Measurements from ENCODE around the gene EIF3I. TPM values are rescaled to one million over a fixed set of nuclear protein-coding genes. Genes with fewer than 3 reads are reported as not detected.

The EIF3I gene
- total RNA-seq, 4 donors from 2014 or later: 128 to 189 (median 169) TPM

DNA sequence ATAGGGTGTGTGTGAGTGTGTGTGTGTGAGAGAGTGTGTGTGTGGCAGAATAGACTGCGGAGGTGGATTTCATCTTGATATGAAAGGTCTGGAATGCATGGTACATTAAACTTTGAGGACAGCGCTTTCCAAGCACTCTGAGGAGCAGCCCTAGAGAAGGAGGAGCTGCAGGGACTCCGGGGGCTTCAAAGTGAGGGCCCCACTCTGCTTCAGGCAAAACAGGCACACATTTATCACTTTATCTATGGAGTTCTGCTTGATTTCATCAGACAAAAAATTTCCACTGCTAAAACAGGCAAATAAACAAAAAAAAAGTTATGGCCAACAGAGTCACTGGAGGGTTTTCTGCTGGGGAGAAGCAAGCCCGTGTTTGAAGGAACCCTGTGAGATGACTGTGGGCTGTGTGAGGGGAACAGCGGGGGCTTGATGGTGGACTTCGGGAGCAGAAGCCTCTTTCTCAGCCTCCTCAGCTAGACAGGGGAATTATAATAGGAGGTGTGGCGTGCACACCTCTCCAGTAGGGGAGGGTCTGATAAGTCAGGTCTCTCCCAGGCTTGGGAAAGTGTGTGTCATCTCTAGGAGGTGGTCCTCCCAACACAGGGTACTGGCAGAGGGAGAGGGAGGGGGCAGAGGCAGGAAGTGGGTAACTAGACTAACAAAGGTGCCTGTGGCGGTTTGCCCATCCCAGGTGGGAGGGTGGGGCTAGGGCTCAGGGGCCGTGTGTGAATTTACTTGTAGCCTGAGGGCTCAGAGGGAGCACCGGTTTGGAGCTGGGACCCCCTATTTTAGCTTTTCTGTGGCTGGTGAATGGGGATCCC, 51.4 kb downstream of the EIF3I start:
- no peak for DNase-seq (ENCODE audit: low spot score in 2 of 2)
- H3K4me3 ChIP-seq (ENCODE audit: low read depth, poor library complexity, severe bottlenecking): no peak overlapping the region
- intact Hi-C loops (cut with DNase I; ENCODE audit: low total_unique reads): no loop called here
- TF ChIP-seq, protein P1, sequence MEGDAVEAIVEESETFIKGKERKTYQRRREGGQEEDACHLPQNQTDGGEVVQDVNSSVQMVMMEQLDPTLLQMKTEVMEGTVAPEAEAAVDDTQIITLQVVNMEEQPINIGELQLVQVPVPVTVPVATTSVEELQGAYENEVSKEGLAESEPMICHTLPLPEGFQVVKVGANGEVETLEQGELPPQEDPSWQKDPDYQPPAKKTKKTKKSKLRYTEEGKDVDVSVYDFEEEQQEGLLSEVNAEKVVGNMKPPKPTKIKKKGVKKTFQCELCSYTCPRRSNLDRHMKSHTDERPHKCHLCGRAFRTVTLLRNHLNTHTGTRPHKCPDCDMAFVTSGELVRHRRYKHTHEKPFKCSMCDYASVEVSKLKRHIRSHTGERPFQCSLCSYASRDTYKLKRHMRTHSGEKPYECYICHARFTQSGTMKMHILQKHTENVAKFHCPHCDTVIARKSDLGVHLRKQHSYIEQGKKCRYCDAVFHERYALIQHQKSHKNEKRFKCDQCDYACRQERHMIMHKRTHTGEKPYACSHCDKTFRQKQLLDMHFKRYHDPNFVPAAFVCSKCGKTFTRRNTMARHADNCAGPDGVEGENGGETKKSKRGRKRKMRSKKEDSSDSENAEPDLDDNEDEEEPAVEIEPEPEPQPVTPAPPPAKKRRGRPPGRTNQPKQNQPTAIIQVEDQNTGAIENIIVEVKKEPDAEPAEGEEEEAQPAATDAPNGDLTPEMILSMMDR (IDR thresholded peaks at IDR 0.05): no peak
- TF ChIP-seq POLR2A (IDR thresholded peaks at IDR 0.05): no peak
- WGBS, 2 donors: 41 to 45% methylated on average over 10 of the region's 10 CpGs

DNA sequence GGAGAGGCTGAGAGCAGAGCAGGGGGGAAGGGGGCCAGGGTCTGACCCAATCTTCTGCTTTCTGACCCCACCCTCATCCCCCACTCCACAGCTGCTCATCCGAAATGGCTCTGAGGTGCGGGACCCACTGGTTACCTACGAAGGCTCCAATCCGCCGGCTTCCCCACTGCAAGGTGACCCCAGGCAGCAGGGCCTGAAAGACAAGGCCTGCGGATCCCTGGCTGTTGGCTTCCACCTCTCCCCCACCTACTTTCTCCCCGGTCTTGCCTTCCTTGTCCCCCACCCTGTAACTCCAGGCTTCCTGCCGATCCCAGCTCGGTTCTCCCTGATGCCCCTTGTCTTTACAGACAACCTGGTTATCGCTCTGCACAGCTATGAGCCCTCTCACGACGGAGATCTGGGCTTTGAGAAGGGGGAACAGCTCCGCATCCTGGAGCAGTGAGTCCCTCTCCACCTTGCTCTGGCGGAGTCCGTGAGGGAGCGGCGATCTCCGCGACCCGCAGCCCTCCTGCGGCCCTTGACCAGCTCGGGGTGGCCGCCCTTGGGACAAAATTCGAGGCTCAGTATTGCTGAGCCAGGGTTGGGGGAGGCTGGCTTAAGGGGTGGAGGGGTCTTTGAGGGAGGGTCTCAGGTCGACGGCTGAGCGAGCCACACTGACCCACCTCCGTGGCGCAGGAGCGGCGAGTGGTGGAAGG, 52.6 kb downstream of the EIF3I start:
- intact Hi-C loops (cut with DNase I; ENCODE audit: low total_unique reads): no loop called here
- WGBS, 2 donors: 73 to 88% methylated on average over 31 of the region's 31 CpGs
- H3K4me3 ChIP-seq (ENCODE audit: low read depth, poor library complexity, severe bottlenecking): no peak overlapping the region
- TF ChIP-seq, protein P1 (IDR thresholded peaks at IDR 0.05): no peak
- TF ChIP-seq POLR2A (IDR thresholded peaks at IDR 0.05): no peak
- no peak for DNase-seq (ENCODE audit: low spot score in 2 of 2)

DNA sequence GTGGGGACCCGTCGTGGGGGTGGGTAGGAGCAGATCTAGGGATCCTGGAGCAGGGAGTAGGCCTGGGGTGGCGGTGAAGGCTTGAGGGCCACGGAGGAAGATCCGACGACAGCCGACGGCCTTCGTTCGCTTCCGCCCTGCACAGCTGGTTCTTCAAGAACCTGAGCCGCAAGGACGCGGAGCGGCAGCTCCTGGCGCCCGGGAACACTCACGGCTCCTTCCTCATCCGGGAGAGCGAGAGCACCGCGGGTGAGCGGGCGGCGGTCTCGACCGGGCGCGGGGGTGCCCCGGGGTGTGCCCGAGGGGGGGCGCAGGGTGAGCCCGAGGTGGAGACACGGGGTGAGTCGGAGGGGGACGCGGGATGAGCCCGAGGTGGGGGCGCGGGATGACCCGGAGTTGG, 53.2 kb downstream of the EIF3I start:
- no peak for DNase-seq (ENCODE audit: low spot score in 2 of 2)
- intact Hi-C loops (cut with DNase I; ENCODE audit: low total_unique reads): no loop called here

DNA sequence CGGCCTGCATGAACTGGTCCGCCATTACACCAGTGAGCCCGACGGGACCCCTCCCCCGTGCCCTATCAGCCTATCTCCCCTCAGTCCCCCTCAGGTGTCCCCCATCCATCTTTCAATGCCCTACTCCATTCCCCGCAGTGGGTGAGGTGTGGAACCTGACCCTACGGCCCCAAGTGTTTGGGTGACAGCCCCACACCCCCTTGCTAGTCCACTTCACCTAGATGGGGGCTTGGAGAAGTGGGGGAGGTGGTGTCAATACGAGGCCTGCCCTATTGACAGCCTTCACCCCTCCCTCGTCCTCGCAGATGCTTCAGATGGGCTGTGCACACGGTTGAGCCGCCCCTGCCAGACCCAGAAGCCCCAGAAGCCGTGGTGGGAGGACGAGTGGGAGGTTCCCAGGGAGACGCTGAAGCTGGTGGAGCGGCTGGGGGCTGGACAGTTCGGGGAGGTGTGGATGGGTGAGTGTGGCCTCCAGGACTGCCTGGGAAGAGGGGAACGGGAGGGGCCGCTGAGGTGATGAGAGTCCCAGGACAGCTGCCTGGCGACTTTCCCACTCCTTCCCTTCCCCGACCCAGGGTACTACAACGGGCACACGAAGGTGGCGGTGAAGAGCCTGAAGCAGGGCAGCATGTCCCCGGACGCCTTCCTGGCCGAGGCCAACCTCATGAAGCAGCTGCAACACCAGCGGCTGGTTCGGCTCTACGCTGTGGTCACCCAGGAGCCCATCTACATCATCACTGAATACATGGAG, 54.0 kb downstream of the EIF3I start:
- intact Hi-C loops (cut with DNase I; ENCODE audit: low total_unique reads): no loop called here
- H3K4me3 ChIP-seq (ENCODE audit: low read depth, poor library complexity, severe bottlenecking): no peak overlapping the region
- DNase-seq (ENCODE audit: low spot score in 2 of 2): no peak
- TF ChIP-seq, protein P1 (IDR thresholded peaks at IDR 0.05): no peak
- TF ChIP-seq POLR2A (IDR thresholded peaks at IDR 0.05): no peak
- WGBS, 2 donors: 89% methylated on average over 30 of the region's 30 CpGs

More for the DNA sequence above, 53.2 kb downstream of the EIF3I start:
- TF ChIP-seq, protein P1 (IDR thresholded peaks at IDR 0.05): no peak
- TF ChIP-seq POLR2A (IDR thresholded peaks at IDR 0.05): no peak
- no peak overlapping the region for H3K4me3 ChIP-seq (ENCODE audit: low read depth, poor library complexity, severe bottlenecking)
- WGBS, 2 donors: 25 to 32% methylated on average over 40 to 41 of the region's 41 CpGs

Other genes starting within 250 kb of the EIF3I start
- gene KHDRBS1, start 208.5 kb upstream of the EIF3I start, total RNA-seq: 10 to 100 TPM; 60.8 to 94.3 (median 84.7) TPM
- gene TMEM39B, start 149.5 kb upstream of the EIF3I start, total RNA-seq: 1 to 10 TPM; 2.9 to 5.0 (median 4.3) TPM
- gene KPNA6, start 114.4 kb upstream of the EIF3I start, total RNA-seq: 10 to 100 TPM; 44.2 to 48.5 (median 44.3) TPM
- 10 to 100 TPM; 41.1 to 62.0 (median 56.6) TPM for gene TXLNA, start 42.7 kb upstream of the EIF3I start, total RNA-seq
- 1 to 10 TPM; 2.0 to 3.6 (median 3.3) TPM for gene CCDC28B, start 21.8 kb upstream of the EIF3I start, total RNA-seq
- gene IQCC, start 16.7 kb upstream of the EIF3I start, total RNA-seq: 1 to 10 TPM; 3.4 to 6.5 (median 4.7) TPM
- gene DCDC2B, start 13.3 kb upstream of the EIF3I start, total RNA-seq: not detected
- 10 to 100 TPM in 2 of 4 donors, 1 to 10 TPM in 2; 2.7 to 14.8 (median 9.0) TPM for gene TMEM234, start 54 bp upstream of the EIF3I start, total RNA-seq
- 1 to 10 TPM in 1 of 4 donors, under 1 TPM in 2, not detected in 1; 0.42 to 1.4 (median 0.51) TPM for gene FAM167B, start 24.8 kb downstream of the EIF3I start, total RNA-seq
- 1 to 10 TPM in 3 of 4 donors, under 1 TPM in 1; 0.25 to 3.0 (median 2.0) TPM for gene LCK, start 28.9 kb downstream of the EIF3I start, total RNA-seq
- 10 to 100 TPM; 45.7 to 53.9 (median 47.9) TPM for gene HDAC1, start 69.7 kb downstream of the EIF3I start, total RNA-seq
- 10 to 100 TPM in 2 of 4 donors, 1 to 10 TPM in 2; 6.9 to 21.0 (median 11.1) TPM for gene MARCKSL1, start 113.8 kb downstream of the EIF3I start, total RNA-seq
- gene FAM229A, start 140.1 kb downstream of the EIF3I start, total RNA-seq: 10 to 100 TPM in 2 of 4 donors, 1 to 10 TPM in 2; 7.2 to 20.1 (median 8.7) TPM
- 1 to 10 TPM in 1 of 4 donors, under 1 TPM in 2, not detected in 1; 0.42 to 1.5 (median 0.84) TPM for gene TSSK3, start 140.1 kb downstream of the EIF3I start, total RNA-seq
- 100 to 1,000 TPM in 3 of 4 donors, 10 to 100 TPM in 1; 72.5 to 147 (median 105) TPM for gene BSDC1, start 172.0 kb downstream of the EIF3I start, total RNA-seq
- under 1 TPM in 1 of 4 donors, not detected in 3; 0.02 TPM for gene ZBTB8B, start 242.7 kb downstream of the EIF3I start, total RNA-seq

Measured in lower leg skin (tissue), 4 donors.